Measurements from ENCODE around the gene ARHGEF1. TPM values are rescaled to one million over a fixed set of nuclear protein-coding genes. Genes with fewer than 3 reads are reported as not detected.

ARHGEF1 gene
- total RNA-seq: 10 to 100 TPM; 10.4 to 64.9 (median 24.2) TPM

GRCh38 chr19:41882568-41883462 lies at the start of gene ARHGEF1:
Gene ARHGEF1 (plus strand): TSS chr19:41883184. CDS start chr19:41888083, 4,899 bp downstream.
- 0 to 31% (median 14%) methylated on average over 2 to 5 of the region's 80 CpGs for WGBS, 10 experiments
- Histone ChIP-seq H3K27ac (no peak within 1 kb of the TSS), H3K4me3 (peak within 1 kb of the TSS; percentile 54 to 91 (median 79)), H3K4me1 (replicated peaks in 1 of 2) (peaks cover 9 to 12% of the 10 kb centered on the region in 2 donors)
- in situ Hi-C loops (cut with MboI; ENCODE audit: low pct_unique_long_range_greater_than_20kb in 2 of 9, low sequenced_read_pairs in 9 of 9, unreplicated experiment in 9 of 9): loop anchor here in 1 of 9 experiments (10.0 kb wide), 1 partner anchor 72 kb away; the partner anchor contains the start of gene RABAC1
- peak in 1 of 8 experiments; percentile 2 for ATAC-seq (replicated peaks in 6 of 8)

GRCh38 chr19:41837981-41838708 lies 44.8 kb upstream of the ARHGEF1 start:
- in situ Hi-C loops (cut with MboI; ENCODE audit: low pct_unique_long_range_greater_than_20kb in 2 of 9, low sequenced_read_pairs in 9 of 9, unreplicated experiment in 9 of 9): no loop called here
- WGBS, 10 experiments: 10 to 66% (median 50%) methylated on average over 2 to 7 of the region's 13 CpGs; no CpG with 5 or more reads in 4 of the 10 experiments
- Histone ChIP-seq H3K4me3 (no peak overlapping the region), H3K4me1 (replicated peaks in 1 of 2) (no peaks in the 10 kb centered on the region), H3K27ac (no peak overlapping the region)
- ATAC-seq (replicated peaks in 6 of 8): no peak

GRCh38 chr19:41839211-41839610 lies 43.8 kb upstream of the ARHGEF1 start:
- in situ Hi-C loops (cut with MboI; ENCODE audit: low pct_unique_long_range_greater_than_20kb in 2 of 9, low sequenced_read_pairs in 9 of 9, unreplicated experiment in 9 of 9): no loop called here
- no peak for ATAC-seq (replicated peaks in 6 of 8)
- WGBS, 10 experiments: 0 to 100% (median 11%) methylated on average over 1 to 2 of the region's 2 CpGs; no CpG with 5 or more reads in 4 of the 10 experiments
- Histone ChIP-seq H3K4me1 (replicated peaks in 1 of 2) (no peaks in the 10 kb centered on the region), H3K4me3 (no peak overlapping the region), H3K27ac (no peak overlapping the region)

GRCh38 chr19:41843371-41843770 lies 39.6 kb upstream of the ARHGEF1 start:
- no peaks in the 10 kb centered on the region for H3K4me1 ChIP-seq (replicated peaks in 1 of 2)
- in situ Hi-C loops (cut with MboI; ENCODE audit: low pct_unique_long_range_greater_than_20kb in 2 of 9, low sequenced_read_pairs in 9 of 9, unreplicated experiment in 9 of 9): no loop called here
- WGBS, 10 experiments: 20 to 83% (median 40%) methylated on average over 1 to 4 of the region's 7 CpGs; no CpG with 5 or more reads in 1 of the 10 experiments
- ATAC-seq (replicated peaks in 6 of 8): no peak
- no peak overlapping the region for H3K27ac ChIP-seq
- H3K4me3 ChIP-seq: no peak overlapping the region

- H3K27ac ChIP-seq: no peak within 1 kb of the TSS
- no peak for ATAC-seq (replicated peaks in 6 of 8)
- no peaks in the 10 kb centered on the region for H3K4me1 ChIP-seq (replicated peaks in 1 of 2)
- no peak within 1 kb of the TSS for H3K4me3 ChIP-seq
- in situ Hi-C loops (cut with MboI; ENCODE audit: low pct_unique_long_range_greater_than_20kb in 2 of 9, low sequenced_read_pairs in 9 of 9, unreplicated experiment in 9 of 9): no loop called here
- WGBS, 10 experiments: 20 to 100% (median 83%) methylated on average over 1 to 5 of the region's 30 CpGs; no CpG with 5 or more reads in 6 of the 10 experiments
Observed at GRCh38 chr19:41844601-41845000, 38.4 kb upstream of the ARHGEF1 start, which contains the start of gene LYPD4. Gene LYPD4 (minus strand): TSS chr19:41844683. CDS start chr19:41839285, 5,398 bp downstream.

- no peaks in the 10 kb centered on the region for H3K4me1 ChIP-seq (replicated peaks in 1 of 2)
- no peak for ATAC-seq (replicated peaks in 6 of 8)
- in situ Hi-C loops (cut with MboI; ENCODE audit: low pct_unique_long_range_greater_than_20kb in 2 of 9, low sequenced_read_pairs in 9 of 9, unreplicated experiment in 9 of 9): no loop called here
- no peak within 1 kb of the TSS for H3K4me3 ChIP-seq
- no peak within 1 kb of the TSS for H3K27ac ChIP-seq
- WGBS, 10 experiments: 89 to 100% (median 100%) methylated on average over 1 to 3 of the region's 3 CpGs; no CpG with 5 or more reads in 7 of the 10 experiments
Observed at GRCh38 chr19:41845001-41845050, 38.2 kb upstream of the ARHGEF1 start, which contains the start of gene DMRTC2. Gene DMRTC2 (plus strand): TSS chr19:41845042. CDS start chr19:41847429, 2,387 bp downstream.

GRCh38 chr19:41845051-41845590 lies 37.9 kb upstream of the ARHGEF1 start:
- no peak for ATAC-seq (replicated peaks in 6 of 8)
- in situ Hi-C loops (cut with MboI; ENCODE audit: low pct_unique_long_range_greater_than_20kb in 2 of 9, low sequenced_read_pairs in 9 of 9, unreplicated experiment in 9 of 9): no loop called here
- Histone ChIP-seq H3K27ac (no peak overlapping the region), H3K4me3 (no peak overlapping the region), H3K4me1 (replicated peaks in 1 of 2) (no peaks in the 10 kb centered on the region)
- 42 to 100% (median 79%) methylated on average over 1 to 7 of the region's 23 CpGs; no CpG with 5 or more reads in 5 of the 10 experiments for WGBS, 10 experiments

- H3K4me1 ChIP-seq (replicated peaks in 1 of 2): no peaks in the 10 kb centered on the region
- WGBS, 10 experiments: 41 to 72% (median 43%) methylated on average over 6 to 8 of the region's 19 CpGs; no CpG with 5 or more reads in 7 of the 10 experiments
- in situ Hi-C loops (cut with MboI; ENCODE audit: low pct_unique_long_range_greater_than_20kb in 2 of 9, low sequenced_read_pairs in 9 of 9, unreplicated experiment in 9 of 9): no loop called here
- H3K4me3 ChIP-seq: no peak overlapping the region
- H3K27ac ChIP-seq: no peak overlapping the region
- ATAC-seq (replicated peaks in 6 of 8): no peak
Observed at GRCh38 chr19:41847351-41848105, 35.5 kb upstream of the ARHGEF1 start.

GRCh38 chr19:41848666-41849065 lies 34.3 kb upstream of the ARHGEF1 start:
- Histone ChIP-seq H3K27ac (no peak overlapping the region), H3K4me3 (no peak overlapping the region), H3K4me1 (replicated peaks in 1 of 2) (no peaks in the 10 kb centered on the region)
- WGBS, 10 experiments: 0 to 86% (median 40%) methylated on average over 1 to 5 of the region's 6 CpGs; no CpG with 5 or more reads in 3 of the 10 experiments
- in situ Hi-C loops (cut with MboI; ENCODE audit: low pct_unique_long_range_greater_than_20kb in 2 of 9, low sequenced_read_pairs in 9 of 9, unreplicated experiment in 9 of 9): no loop called here
- ATAC-seq (replicated peaks in 6 of 8): no peak

GRCh38 chr19:41849067-41849466 lies 33.9 kb upstream of the ARHGEF1 start:
- in situ Hi-C loops (cut with MboI; ENCODE audit: low pct_unique_long_range_greater_than_20kb in 2 of 9, low sequenced_read_pairs in 9 of 9, unreplicated experiment in 9 of 9): no loop called here
- whole genome bisulfite sequencing, 10 experiments: 20 to 73% (median 49%) methylated on average over 1 to 2 of the region's 2 CpGs; no CpG with 5 or more reads in 7 of the 10 experiments
- no peak overlapping the region for H3K4me3 ChIP-seq
- no peak for ATAC-seq (replicated peaks in 6 of 8)
- H3K4me1 ChIP-seq (replicated peaks in 1 of 2): no peaks in the 10 kb centered on the region
- H3K27ac ChIP-seq: no peak overlapping the region

GRCh38 chr19:41850381-41850780 lies 32.6 kb upstream of the ARHGEF1 start:
- ATAC-seq (replicated peaks in 6 of 8): no peak
- no peak overlapping the region for H3K4me3 ChIP-seq
- H3K4me1 ChIP-seq (replicated peaks in 1 of 2): no peaks in the 10 kb centered on the region
- in situ Hi-C loops (cut with MboI; ENCODE audit: low pct_unique_long_range_greater_than_20kb in 2 of 9, low sequenced_read_pairs in 9 of 9, unreplicated experiment in 9 of 9): no loop called here
- WGBS, 10 experiments: 0 to 40% (median 31%) methylated on average over 1 to 2 of the region's 5 CpGs; no CpG with 5 or more reads in 7 of the 10 experiments
- no peak overlapping the region for H3K27ac ChIP-seq

GRCh38 chr19:41851456-41851855 lies 31.5 kb upstream of the ARHGEF1 start:
- no peak overlapping the region for H3K4me3 ChIP-seq
- no peaks in the 10 kb centered on the region for H3K4me1 ChIP-seq (replicated peaks in 1 of 2)
- ATAC-seq (replicated peaks in 6 of 8): no peak
- in situ Hi-C loops (cut with MboI; ENCODE audit: low pct_unique_long_range_greater_than_20kb in 2 of 9, low sequenced_read_pairs in 9 of 9, unreplicated experiment in 9 of 9): no loop called here
- 11 to 48% (median 27%) methylated on average over 2 to 4 of the region's 4 CpGs; no CpG with 5 or more reads in 4 of the 10 experiments for WGBS, 10 experiments
- no peak overlapping the region for H3K27ac ChIP-seq
